B cell (primary cell): ENCODE measurements around the gene DAAM2.

ENCODE experiments used
- CTCF ChIP-seq: fragments of 200-600 bp; IDR thresholded peaks from one replicate; pipeline ENCODE4 v1.8.0; 2022; ENCODE audit warnings: antibody characterized with exemption, mild to moderate bottlenecking
- EZH2 ChIP-seq: IDR thresholded peaks from 2 replicates; pipeline ENCODE4 v1.6.1; 2012; ENCODE audit warnings: borderline replicate concordance, low read depth, mild to moderate bottlenecking, moderate library complexity, low read length; ENCODE audit not compliant: insufficient read depth, poor library complexity, severe bottlenecking

- TF ChIP-seq CTCF (no peak), EZH2 (no peak)
Observed at GRCh38 chr6:39812853-39813533, 20.8 kb downstream of the DAAM2 start.
